ENCODE data around the gene WNT7B. TPM values are rescaled to one million over a fixed set of nuclear protein-coding genes. Genes with fewer than 3 reads are reported as not detected.

WNT7B gene
- 15.0 and 18.9 TPM in 2 replicates for total RNA-seq (2014; rRNA removed; shearing (Covaris generic))
- polyA plus RNA-seq (2015; cell fraction: cytosol; rRNA removed) = 22.0 and 24.5 TPM in 2 replicates
- polyA plus RNA-seq (2015; cell fraction: nucleus; rRNA removed) = 9.9 and 12.5 TPM in 2 replicates

- peak; percentile 55 for DNase-seq (ENCODE audit: low read depth)
Measured at GRCh38 chr22:45977003-45977411, at the start of gene WNT7B. Gene WNT7B (minus strand): TSS chr22:45977162. CDS start chr22:45976754, 408 bp downstream.

- DNase-seq (ENCODE audit: low read depth) = no peak
Measured at GRCh38 chr22:46025973-46026898, 49.3 kb upstream of the WNT7B start.

- no peak for DNase-seq (ENCODE audit: low read depth)
Measured at GRCh38 chr22:46025225-46025972, 48.4 kb upstream of the WNT7B start.

- no peak for DNase-seq (ENCODE audit: low read depth)
Measured at GRCh38 chr22:46024136-46024840, 47.3 kb upstream of the WNT7B start.

GRCh38 chr22:46023558-46023981 is 46.6 kb upstream of the WNT7B start:
- DNase-seq (ENCODE audit: low read depth) = no peak

GRCh38 chr22:46022881-46023512 is 46.0 kb upstream of the WNT7B start:
- no peak for DNase-seq (ENCODE audit: low read depth)

- DNase-seq (ENCODE audit: low read depth) = no peak
Measured at GRCh38 chr22:46021577-46021976, 44.6 kb upstream of the WNT7B start.

GRCh38 chr22:46019351-46019750 is 42.4 kb upstream of the WNT7B start:
- DNase-seq (ENCODE audit: low read depth) = no peak

GRCh38 chr22:46018859-46019258 is 41.9 kb upstream of the WNT7B start:
- DNase-seq (ENCODE audit: low read depth) = no peak

GRCh38 chr22:46017166-46017565 is 40.2 kb upstream of the WNT7B start:
- no peak for DNase-seq (ENCODE audit: low read depth)

GRCh38 chr22:46013460-46014416 is 36.8 kb upstream of the WNT7B start:
- peak; percentile 97 for DNase-seq (ENCODE audit: low read depth)

GRCh38 chr22:46012881-46013281 is 35.9 kb upstream of the WNT7B start:
- no peak for DNase-seq (ENCODE audit: low read depth)

- no peak for DNase-seq (ENCODE audit: low read depth)
Measured at GRCh38 chr22:46012182-46012880, 35.4 kb upstream of the WNT7B start.

- no peak for DNase-seq (ENCODE audit: low read depth)
Measured at GRCh38 chr22:46011627-46012181, 34.7 kb upstream of the WNT7B start.

- DNase-seq (ENCODE audit: low read depth) = no peak
Measured at GRCh38 chr22:46010951-46011626, 34.1 kb upstream of the WNT7B start.

GRCh38 chr22:46010207-46010867 is 33.4 kb upstream of the WNT7B start:
- DNase-seq (ENCODE audit: low read depth) = peak; percentile 67

- no peak for DNase-seq (ENCODE audit: low read depth)
Measured at GRCh38 chr22:46009730-46010129, 32.8 kb upstream of the WNT7B start.
